ENCODE measurements around the gene CTNNBL1.

CTNNBL1 gene

DNA sequence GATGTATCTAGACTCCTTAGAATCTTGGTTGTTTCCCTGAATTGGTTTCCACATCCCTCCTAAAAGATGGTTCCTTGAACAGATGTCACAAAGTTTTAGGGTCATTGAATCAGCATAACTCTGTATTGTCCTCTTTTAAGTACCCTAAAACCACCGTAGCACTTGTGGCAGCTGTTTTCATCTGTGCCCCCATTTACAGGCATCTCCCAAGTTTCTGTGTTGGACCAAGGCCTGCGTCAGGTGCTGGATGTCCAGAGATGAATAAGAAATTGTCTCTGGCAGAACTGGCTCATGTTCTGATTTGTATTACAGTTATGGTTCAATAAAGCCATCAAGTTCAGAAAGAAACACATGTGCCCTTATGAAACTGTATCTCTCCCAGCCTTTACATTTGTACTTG is 48.3 kb downstream of the CTNNBL1 start:
- DNase-seq, result no peak

- DNase-seq, result no peak
Measured at GRCh38 chr20:37744347-37744746, 50.5 kb downstream of the CTNNBL1 start.

- no peak for DNase-seq
Measured at GRCh38 chr20:37745553-37745952, 51.7 kb downstream of the CTNNBL1 start.

DNA sequence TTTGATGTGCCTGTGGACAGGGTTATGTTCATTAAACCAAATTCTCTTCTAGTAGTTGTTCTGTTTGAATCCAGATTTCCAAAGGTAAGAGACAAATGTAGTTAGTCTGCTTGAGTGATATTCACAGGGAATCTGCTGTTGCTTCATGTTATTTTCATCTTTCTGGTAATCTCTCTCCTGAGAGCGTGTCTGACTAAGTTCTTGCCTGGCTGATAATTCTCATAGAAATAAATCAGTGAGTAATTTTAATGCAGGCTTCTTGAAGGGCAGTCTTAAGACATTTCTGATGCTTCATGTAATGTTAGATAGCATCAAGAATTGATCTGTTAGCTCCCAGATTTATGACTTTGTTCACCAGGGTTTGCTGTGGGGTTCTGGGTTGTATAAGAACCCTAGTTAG is 54.2 kb downstream of the CTNNBL1 start:
- DNase-seq, result no peak

- no peak for DNase-seq
Measured at GRCh38 chr20:37749218-37749617, 55.4 kb downstream of the CTNNBL1 start.

GRCh38 chr20:37749620-37750403 is 56.0 kb downstream of the CTNNBL1 start:
- peak; percentile 29 for DNase-seq

DNA sequence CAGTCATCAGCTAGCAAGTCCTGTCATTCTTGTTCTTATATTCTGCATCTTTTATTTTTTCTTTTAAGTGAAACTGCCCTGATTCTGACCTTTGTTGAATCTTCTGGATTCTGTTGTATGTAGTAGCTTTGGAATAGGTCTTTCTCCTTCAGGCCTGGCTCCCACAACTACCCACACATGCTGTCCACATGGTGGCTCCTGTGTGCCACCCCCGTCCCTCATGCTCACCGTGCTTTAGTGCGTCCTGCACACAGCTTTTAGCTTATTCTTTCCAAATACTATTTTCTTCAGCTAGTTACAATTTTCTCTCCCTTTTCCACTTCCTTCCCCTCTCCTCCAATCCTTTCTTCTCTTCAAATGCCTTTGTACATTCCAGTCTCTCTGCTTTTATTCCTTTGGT is 61.8 kb downstream of the CTNNBL1 start:
- no peak for DNase-seq

- no peak for DNase-seq
Measured at GRCh38 chr20:37756234-37756633, 62.4 kb downstream of the CTNNBL1 start.

- no peak for DNase-seq
Measured at GRCh38 chr20:37757550-37757949, 63.7 kb downstream of the CTNNBL1 start.

DNA sequence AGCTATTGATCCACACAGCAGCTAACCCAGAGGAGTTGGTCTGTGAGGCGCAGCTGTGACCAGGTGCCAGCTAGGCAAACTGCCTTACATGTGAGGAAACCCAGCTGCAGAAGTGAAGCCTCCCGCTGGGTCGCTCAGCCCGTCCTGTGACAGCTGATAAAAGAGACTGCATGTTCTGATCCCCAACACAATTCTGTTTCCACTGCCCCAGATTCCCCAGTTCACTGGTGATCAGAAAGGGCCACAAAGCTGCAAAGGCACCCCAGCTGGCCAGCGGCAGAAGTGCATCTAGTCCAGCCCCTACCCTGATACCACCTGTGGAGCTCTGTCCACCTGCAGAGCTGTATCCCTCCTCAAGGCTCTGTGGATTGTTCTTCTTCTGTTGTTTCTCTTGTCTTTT is 64.5 kb downstream of the CTNNBL1 start:
- DNase-seq, result no peak

- no peak for DNase-seq
Measured at GRCh38 chr20:37759052-37759553, 65.3 kb downstream of the CTNNBL1 start.

GRCh38 chr20:37759761-37760209 is 66.0 kb downstream of the CTNNBL1 start:
- no peak for DNase-seq

- no peak for DNase-seq
Measured at GRCh38 chr20:37760322-37760721, 66.5 kb downstream of the CTNNBL1 start.

DNA sequence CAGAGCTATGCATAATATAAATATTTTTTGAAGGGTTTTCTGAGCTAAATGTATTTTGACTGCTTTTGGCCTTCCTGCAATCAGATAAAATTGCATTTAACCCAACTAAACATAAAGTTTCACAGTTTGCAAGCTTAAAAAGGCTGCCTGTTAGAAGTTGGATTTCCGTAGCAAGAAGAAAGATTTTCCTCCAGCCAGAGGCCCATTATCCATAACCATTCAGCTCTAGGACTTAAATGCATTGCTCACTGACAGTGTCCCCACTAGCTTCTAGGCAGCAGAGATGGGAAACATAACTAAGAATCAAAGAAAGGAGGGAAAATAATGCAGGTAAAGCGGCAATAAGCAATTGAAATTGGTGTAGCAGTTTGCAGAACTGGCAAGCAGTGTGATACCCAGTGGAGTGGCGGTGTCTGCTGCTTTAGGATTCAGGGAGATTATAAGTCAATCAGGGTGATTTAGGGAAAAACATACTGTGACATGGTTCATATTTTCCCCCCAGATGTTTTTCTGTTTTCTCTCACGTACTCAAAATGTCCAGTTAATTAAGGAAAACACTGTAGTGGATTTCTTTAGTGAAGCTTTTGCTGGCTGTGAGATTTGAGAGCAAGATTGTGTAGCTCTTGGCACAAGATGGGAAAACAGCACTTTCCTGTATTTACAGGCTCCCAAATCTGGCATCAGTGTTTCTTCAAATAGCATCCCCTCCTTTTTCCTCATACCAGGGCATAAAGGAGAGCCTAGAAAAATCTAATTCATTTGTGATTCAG is 69.1 kb downstream of the CTNNBL1 start:
- DNase-seq, result no peak

DNA sequence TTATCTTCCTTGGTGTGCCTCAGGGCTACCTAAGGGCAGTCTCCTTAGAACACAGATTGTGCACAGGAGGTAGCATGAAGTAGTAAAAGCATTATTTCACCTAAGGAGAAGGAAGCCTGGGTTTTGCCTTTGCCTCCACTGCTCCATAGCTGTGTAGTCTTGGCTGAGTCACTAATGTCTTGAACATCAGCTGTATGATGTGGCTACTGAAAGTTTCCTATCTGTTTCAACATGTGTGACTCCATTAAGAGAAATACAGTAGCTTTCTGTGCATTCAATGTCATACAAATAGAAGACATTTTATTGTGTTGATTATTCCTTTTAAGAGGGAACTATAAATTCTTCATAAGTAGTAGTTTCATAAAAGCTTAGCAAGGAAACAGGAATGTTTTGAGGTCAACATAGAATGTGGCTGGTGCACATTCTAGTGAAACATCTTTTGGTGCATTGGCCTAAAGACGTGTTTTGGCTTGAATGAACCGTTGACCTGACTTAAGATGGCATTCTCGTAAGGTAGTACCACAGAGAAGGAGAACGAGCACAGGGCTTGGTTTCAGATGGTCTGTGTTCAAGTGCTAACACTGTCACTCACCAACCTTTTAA is 70.6 kb downstream of the CTNNBL1 start:
- DNase-seq, result no peak

DNA sequence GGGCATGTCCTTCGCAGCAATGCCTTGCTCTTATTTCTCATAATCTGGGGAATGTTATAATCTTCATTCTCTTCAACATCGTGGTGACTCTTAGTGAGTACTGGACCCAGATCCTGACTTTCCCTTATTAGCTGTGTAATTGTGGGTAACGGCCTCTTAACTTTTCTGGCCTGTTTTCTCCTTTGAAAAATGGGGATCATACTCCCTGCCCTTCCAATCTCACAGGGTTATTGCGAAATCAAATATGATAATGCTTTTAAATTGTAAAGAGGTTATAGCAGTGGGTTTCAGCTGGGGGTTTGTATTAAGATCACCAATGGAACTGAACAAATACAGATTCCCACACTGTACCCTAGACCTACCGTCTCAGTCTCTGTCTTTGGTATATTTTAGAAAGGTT is 77.1 kb downstream of the CTNNBL1 start:
- DNase-seq, result no peak

- DNase-seq, result no peak
Measured at GRCh38 chr20:37773291-37773826, 79.5 kb downstream of the CTNNBL1 start.

DNA sequence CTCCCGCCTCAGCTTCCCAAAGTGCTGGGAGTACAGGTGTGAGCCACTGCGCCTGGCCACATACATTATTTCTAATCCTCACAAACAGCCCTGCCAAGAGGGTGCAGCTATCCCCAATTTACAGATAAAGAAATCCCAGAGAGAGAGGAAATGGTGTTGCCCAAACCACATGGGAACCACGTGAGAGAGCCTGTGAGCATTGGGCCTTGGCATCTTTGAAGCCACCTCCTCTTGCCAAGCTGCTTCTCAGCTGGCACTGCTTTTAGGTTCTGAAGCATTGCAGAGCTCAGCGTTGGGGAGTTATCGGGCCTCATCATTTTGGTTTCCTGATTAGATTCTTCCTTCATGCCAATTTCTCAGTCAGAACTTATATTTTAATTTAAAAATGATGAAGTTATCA is 80.3 kb downstream of the CTNNBL1 start:
- no peak for DNase-seq

- no peak for DNase-seq
Measured at GRCh38 chr20:37775200-37775599, 81.4 kb downstream of the CTNNBL1 start.

GRCh38 chr20:37776049-37776448 is 82.2 kb downstream of the CTNNBL1 start:
- no peak for DNase-seq

- DNase-seq, result no peak
Measured at GRCh38 chr20:37776526-37776925, 82.7 kb downstream of the CTNNBL1 start.

- no peak for DNase-seq
Measured at GRCh38 chr20:37777012-37777950, 83.5 kb downstream of the CTNNBL1 start.

All from DMS79 treated with DMSO at 0.1 percent for 48 hours (cell line).